Measurements from ENCODE around the gene HTR1B.

GRCh38 chr6:77458421-77458820 lies 4.9 kb downstream of the HTR1B start:
- TF ChIP-seq, protein P1, sequence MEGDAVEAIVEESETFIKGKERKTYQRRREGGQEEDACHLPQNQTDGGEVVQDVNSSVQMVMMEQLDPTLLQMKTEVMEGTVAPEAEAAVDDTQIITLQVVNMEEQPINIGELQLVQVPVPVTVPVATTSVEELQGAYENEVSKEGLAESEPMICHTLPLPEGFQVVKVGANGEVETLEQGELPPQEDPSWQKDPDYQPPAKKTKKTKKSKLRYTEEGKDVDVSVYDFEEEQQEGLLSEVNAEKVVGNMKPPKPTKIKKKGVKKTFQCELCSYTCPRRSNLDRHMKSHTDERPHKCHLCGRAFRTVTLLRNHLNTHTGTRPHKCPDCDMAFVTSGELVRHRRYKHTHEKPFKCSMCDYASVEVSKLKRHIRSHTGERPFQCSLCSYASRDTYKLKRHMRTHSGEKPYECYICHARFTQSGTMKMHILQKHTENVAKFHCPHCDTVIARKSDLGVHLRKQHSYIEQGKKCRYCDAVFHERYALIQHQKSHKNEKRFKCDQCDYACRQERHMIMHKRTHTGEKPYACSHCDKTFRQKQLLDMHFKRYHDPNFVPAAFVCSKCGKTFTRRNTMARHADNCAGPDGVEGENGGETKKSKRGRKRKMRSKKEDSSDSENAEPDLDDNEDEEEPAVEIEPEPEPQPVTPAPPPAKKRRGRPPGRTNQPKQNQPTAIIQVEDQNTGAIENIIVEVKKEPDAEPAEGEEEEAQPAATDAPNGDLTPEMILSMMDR (IDR thresholded peaks at IDR 0.05), result no peak
- TF ChIP-seq ZFX (IDR thresholded peaks at IDR 0.05; ENCODE audit: borderline replicate concordance), result no peak

Data from 22Rv1 (cell line).